ENCODE results near the gene TNFRSF1B. TPM values are rescaled to one million over a fixed set of nuclear protein-coding genes. Genes with fewer than 3 reads are reported as not detected.

The TNFRSF1B gene
- total RNA-seq, 1 donor from 2014 or later = under 0.01 TPM

DNA sequence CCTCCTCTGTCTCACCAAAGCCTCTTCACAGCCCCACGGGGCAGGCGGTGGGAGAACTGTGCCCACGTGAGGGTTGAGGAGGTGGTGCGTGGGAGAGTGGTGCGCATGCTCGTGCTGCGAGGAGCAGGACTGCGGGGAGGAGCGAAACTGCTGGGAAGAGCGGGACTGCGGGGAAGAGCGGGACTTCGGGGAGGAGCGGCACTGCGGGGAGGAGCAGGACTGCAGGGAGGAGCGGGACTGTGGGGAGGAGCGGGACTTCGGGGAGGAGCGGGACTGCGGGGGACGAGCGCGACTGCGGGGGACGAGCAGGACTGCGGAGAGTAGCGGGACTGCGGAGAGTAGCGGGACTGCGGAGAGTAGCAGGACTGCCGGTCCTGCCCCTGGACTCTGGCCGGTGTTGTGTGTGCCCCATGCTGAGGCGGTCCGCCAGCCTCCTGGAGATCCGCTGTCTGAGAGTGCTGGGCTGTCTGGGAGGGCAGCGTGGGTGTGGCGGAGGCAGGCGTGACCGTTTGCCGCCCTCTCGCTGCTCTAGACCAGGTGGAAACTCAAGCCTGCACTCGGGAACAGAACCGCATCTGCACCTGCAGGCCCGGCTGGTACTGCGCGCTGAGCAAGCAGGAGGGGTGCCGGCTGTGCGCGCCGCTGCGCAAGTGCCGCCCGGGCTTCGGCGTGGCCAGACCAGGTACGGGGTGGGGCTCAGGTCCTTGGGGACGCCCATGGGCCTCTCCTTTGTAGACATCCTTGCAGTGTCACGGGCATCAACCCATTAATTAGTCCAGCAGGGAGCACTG lies 24.6 kb downstream of the TNFRSF1B start:
- TF ChIP-seq, protein P1, sequence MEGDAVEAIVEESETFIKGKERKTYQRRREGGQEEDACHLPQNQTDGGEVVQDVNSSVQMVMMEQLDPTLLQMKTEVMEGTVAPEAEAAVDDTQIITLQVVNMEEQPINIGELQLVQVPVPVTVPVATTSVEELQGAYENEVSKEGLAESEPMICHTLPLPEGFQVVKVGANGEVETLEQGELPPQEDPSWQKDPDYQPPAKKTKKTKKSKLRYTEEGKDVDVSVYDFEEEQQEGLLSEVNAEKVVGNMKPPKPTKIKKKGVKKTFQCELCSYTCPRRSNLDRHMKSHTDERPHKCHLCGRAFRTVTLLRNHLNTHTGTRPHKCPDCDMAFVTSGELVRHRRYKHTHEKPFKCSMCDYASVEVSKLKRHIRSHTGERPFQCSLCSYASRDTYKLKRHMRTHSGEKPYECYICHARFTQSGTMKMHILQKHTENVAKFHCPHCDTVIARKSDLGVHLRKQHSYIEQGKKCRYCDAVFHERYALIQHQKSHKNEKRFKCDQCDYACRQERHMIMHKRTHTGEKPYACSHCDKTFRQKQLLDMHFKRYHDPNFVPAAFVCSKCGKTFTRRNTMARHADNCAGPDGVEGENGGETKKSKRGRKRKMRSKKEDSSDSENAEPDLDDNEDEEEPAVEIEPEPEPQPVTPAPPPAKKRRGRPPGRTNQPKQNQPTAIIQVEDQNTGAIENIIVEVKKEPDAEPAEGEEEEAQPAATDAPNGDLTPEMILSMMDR (IDR thresholded peaks at IDR 0.05; ENCODE audit: insufficient read depth, low read length, severe bottlenecking) = no peak
- DNase-seq (ENCODE audit: low read depth) (no peak), FAIRE-seq (no peak)
- H3K36me3 ChIP-seq (ENCODE audit: control insufficient read depth, insufficient read depth, low read length) = no peaks in the 10 kb centered on the region
- H3K4me3 ChIP-seq (ENCODE audit: low read depth, low read length) = no peak overlapping the region
- peaks cover 14% of the 10 kb centered on the region for H3K27me3 ChIP-seq (ENCODE audit: control insufficient read depth, insufficient read depth, low read length)

DNA sequence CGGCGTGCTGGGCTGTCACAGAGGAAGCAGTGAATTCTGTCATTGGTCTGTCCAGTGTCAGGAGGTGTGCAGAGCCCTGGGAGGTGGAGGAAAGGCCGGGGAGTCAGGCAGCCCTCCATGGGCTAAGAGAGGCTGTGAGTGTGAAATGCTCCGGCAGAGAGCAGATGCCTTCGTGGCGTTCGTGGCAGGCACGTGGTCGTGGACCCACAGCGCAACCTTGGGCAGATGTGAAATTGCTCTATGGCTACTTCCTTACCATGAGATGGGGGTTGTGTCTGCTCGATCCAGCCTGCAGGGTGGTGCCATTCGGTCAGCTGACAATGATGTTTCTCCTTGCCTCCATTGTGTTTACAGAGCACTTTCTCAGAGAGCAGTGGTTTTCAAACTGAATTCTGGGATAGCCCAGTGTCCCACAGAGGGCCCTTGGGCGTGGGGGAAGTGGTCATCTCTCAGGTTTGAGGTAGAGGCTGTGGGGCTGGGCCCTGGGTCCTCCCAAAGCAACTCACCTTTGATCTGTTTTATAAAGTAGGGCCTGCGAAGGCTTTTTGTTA lies 27.9 kb downstream of the TNFRSF1B start:
- Histone ChIP-seq H3K4me3 (ENCODE audit: low read depth, low read length) (no peak overlapping the region), H3K27me3 (ENCODE audit: control insufficient read depth, insufficient read depth, low read length) (peaks cover 17% of the 10 kb centered on the region), H3K36me3 (ENCODE audit: control insufficient read depth, insufficient read depth, low read length) (no peaks in the 10 kb centered on the region)
- FAIRE-seq = no peak
- TF ChIP-seq, protein P1 (IDR thresholded peaks at IDR 0.05; ENCODE audit: insufficient read depth, low read length, severe bottlenecking) = no peak
- no peak for DNase-seq (ENCODE audit: low read depth)

DNA sequence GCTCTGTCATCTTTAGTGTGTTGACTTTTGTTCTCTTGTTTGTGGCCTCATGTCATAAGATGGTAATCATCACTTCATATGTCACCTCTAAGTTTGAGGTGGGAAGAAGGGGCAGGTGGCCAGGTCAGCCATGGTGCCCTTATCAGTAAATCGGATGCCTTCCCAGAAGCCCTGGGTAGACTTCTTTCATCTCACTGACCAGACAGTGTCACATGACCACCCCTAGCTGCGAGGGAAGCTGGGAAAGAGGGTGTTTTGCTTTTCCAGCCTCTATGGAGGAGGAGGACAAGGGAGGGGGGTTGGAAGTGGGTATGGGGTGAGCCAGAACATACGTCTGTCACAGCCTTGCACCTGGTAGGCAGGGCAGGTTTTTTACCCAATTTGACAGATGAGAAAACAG lies 28.6 kb downstream of the TNFRSF1B start:
- TF ChIP-seq, protein P1 (IDR thresholded peaks at IDR 0.05; ENCODE audit: insufficient read depth, low read length, severe bottlenecking) = no peak
- FAIRE-seq = no peak
- no peak overlapping the region for H3K4me3 ChIP-seq (ENCODE audit: low read depth, low read length)
- H3K27me3 ChIP-seq (ENCODE audit: control insufficient read depth, insufficient read depth, low read length) = peaks cover 17% of the 10 kb centered on the region
- H3K36me3 ChIP-seq (ENCODE audit: control insufficient read depth, insufficient read depth, low read length) = no peaks in the 10 kb centered on the region
- no peak for DNase-seq (ENCODE audit: low read depth)

DNA sequence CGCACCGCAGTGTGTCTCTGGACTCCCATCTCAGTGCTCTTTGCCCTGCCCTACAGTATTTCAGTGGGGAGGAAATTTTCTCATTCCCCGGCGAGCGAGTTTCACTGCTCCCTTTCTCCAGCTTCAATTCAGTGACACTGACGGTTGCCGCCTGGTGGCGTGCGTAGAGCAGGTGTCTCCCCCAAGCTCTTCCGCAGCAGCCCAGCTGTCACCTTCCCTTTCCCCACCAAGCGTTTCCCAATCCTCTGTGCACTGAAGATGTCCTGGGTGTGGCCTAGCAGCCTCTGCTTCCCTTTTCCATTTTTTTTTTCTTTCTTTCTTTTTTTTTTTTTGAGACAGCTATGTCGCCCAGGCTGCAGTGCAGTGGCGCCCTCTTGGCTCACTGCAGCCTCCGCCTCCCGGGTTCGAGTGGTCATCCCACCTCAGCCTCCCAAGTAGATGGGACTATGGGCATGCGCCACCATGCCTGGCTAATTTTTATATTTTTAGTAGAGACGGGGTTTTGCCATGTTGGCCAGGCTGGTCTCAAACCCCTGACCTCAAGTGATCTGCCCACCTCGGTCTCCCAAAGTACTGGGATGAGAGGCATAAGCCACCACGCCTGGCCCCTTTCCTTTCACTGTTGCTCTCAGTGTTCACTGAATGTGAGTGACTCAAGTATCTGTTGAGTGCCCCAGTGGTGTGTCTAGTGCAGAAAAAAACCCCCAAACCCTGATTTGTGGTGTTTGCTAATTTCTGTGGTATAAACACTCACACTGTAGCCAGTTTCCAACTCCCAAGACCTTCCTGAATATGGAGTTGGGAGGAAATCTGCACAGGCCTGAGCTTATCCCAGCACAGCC lies 30.1 kb downstream of the TNFRSF1B start:
- H3K27me3 ChIP-seq (ENCODE audit: control insufficient read depth, insufficient read depth, low read length) = peaks cover 11% of the 10 kb centered on the region
- DNase-seq (ENCODE audit: low read depth) (no peak), FAIRE-seq (no peak)
- H3K4me3 ChIP-seq (ENCODE audit: low read depth, low read length) = no peak overlapping the region
- TF ChIP-seq, protein P1 (IDR thresholded peaks at IDR 0.05; ENCODE audit: insufficient read depth, low read length, severe bottlenecking) = no peak
- no peaks in the 10 kb centered on the region for H3K36me3 ChIP-seq (ENCODE audit: control insufficient read depth, insufficient read depth, low read length)

DNA sequence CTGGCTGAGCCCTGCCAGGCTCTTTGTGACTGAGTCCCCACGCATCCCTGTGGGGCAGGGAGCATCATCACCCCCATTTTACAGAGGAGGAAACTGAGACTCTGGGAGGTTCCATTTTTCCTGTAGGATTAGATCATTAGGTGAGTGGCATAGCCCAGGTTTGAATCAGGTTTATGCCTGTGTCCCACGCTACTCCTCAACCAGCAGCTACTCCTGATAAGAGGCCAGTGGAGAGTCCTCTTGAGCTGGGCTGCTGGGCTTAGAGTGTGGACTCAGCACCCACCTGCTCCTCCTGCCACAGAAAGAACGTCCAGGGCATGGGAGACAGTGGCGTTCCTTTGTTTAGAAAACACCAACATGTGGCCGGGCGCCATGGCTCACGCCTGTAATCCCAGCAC lies 30.7 kb downstream of the TNFRSF1B start:
- H3K36me3 ChIP-seq (ENCODE audit: control insufficient read depth, insufficient read depth, low read length) = no peaks in the 10 kb centered on the region
- H3K27me3 ChIP-seq (ENCODE audit: control insufficient read depth, insufficient read depth, low read length) = peaks cover 8% of the 10 kb centered on the region
- TF ChIP-seq, protein P1 (IDR thresholded peaks at IDR 0.05; ENCODE audit: insufficient read depth, low read length, severe bottlenecking) = no peak
- no peak for FAIRE-seq
- no peak overlapping the region for H3K4me3 ChIP-seq (ENCODE audit: low read depth, low read length)
- DNase-seq (ENCODE audit: low read depth) = no peak
